ENCODE measurements around the gene SLC1A2.

GRCh38 chr11:35293699-35294098 lies 125.7 kb downstream of the SLC1A2 start:
- TF ChIP-seq POLR2A (IDR thresholded peaks at IDR 0.05; ENCODE audit: borderline replicate concordance, extremely low read depth, insufficient read depth, insufficient read length) (no peak), SRF (IDR thresholded peaks at IDR 0.05; ENCODE audit: low read depth) (no peak), EZH2phosphoT487 (IDR thresholded peaks at IDR 0.05; ENCODE audit: borderline replicate concordance) (no peak), POLR2AphosphoS5 (IDR thresholded peaks at IDR 0.05; ENCODE audit: low read depth, low read length) (no peak), FOSL1 (IDR thresholded peaks at IDR 0.05; ENCODE audit: low read depth) (no peak), ZNF274 (IDR thresholded peaks at IDR 0.05; ENCODE audit: low read depth, low read length) (no peak), SP1 (IDR thresholded peaks at IDR 0.05; ENCODE audit: low read depth) (no peak)
- TF ChIP-seq, protein P1, sequence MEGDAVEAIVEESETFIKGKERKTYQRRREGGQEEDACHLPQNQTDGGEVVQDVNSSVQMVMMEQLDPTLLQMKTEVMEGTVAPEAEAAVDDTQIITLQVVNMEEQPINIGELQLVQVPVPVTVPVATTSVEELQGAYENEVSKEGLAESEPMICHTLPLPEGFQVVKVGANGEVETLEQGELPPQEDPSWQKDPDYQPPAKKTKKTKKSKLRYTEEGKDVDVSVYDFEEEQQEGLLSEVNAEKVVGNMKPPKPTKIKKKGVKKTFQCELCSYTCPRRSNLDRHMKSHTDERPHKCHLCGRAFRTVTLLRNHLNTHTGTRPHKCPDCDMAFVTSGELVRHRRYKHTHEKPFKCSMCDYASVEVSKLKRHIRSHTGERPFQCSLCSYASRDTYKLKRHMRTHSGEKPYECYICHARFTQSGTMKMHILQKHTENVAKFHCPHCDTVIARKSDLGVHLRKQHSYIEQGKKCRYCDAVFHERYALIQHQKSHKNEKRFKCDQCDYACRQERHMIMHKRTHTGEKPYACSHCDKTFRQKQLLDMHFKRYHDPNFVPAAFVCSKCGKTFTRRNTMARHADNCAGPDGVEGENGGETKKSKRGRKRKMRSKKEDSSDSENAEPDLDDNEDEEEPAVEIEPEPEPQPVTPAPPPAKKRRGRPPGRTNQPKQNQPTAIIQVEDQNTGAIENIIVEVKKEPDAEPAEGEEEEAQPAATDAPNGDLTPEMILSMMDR (IDR thresholded peaks at IDR 0.05 in 2 of 3, conservative IDR thresholded peaks at IDR 0.05 in 1 of 3; ENCODE audit: borderline replicate concordance in 1 of 3, insufficient read depth in 1 of 3, low read depth in 2 of 3, low read length in 2 of 3) = no peak
- TF ChIP-seq, protein P2, sequence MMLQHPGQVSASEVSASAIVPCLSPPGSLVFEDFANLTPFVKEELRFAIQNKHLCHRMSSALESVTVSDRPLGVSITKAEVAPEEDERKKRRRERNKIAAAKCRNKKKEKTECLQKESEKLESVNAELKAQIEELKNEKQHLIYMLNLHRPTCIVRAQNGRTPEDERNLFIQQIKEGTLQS (IDR thresholded peaks at IDR 0.05) = no peak

Measured in HCT116 (cell line).